ENCODE data around the gene NDUFS8. TPM values are rescaled to one million over a fixed set of nuclear protein-coding genes. Genes with fewer than 3 reads are reported as not detected.

Gene NDUFS8
- total RNA-seq, 1 experiment from 2014 or later, result 166 TPM

GRCh38 chr11:68011051-68011943 is 19.2 kb upstream of the NDUFS8 start:
- intact Hi-C loops (cut with micrococcal nuclease; ENCODE audit: unreplicated experiment), result no loop called here
- Mint-ChIP-seq H3K4me1 (ENCODE audit: low read depth, unreplicated experiment) (peaks cover 77% of the 10 kb centered on the region), H3K27me3 (ENCODE audit: unreplicated experiment) (no peaks in the 10 kb centered on the region), H3K27ac (ENCODE audit: unreplicated experiment) (peak overlapping the region; percentile 97), H3K4me3 (ENCODE audit: low read depth, unreplicated experiment) (peak overlapping the region; percentile 88), H3K36me3 (ENCODE audit: insufficient read depth, unreplicated experiment) (peaks cover 75% of the 10 kb centered on the region), H3K9me3 (ENCODE audit: low read depth, unreplicated experiment) (no peaks in the 10 kb centered on the region)
- BruUV-seq (replicated peaks), result TSS peak; percentile 58
- DNase-seq, result no peak
- CTCF ChIA-PET, result interaction anchor here (1.3 kb wide), 1 partner anchor 55 kb away, joined by 3 read pairs; no protein-coding TSS in a partner anchor
- no peak for TF ChIP-seq CTCF (IDR thresholded peaks at IDR 0.05; ENCODE audit: unreplicated experiment)

GRCh38 chr11:68012044-68012842 is 18.2 kb upstream of the NDUFS8 start:
- Mint-ChIP-seq H3K4me3 (ENCODE audit: low read depth, unreplicated experiment) (peak overlapping the region; percentile 88), H3K27me3 (ENCODE audit: unreplicated experiment) (no peaks in the 10 kb centered on the region), H3K9me3 (ENCODE audit: low read depth, unreplicated experiment) (no peaks in the 10 kb centered on the region), H3K27ac (ENCODE audit: unreplicated experiment) (peak overlapping the region; percentile 97), H3K4me1 (ENCODE audit: low read depth, unreplicated experiment) (peaks cover 86% of the 10 kb centered on the region), H3K36me3 (ENCODE audit: insufficient read depth, unreplicated experiment) (peaks cover 83% of the 10 kb centered on the region)
- BruUV-seq (replicated peaks), result no TSS peak
- DNase-seq, result no peak
- CTCF ChIA-PET, result interaction anchor here (0.6 kb wide), 1 partner anchor 985 kb away, joined by 3 read pairs; no protein-coding TSS in a partner anchor
- intact Hi-C loops (cut with micrococcal nuclease; ENCODE audit: unreplicated experiment), result no loop called here
- TF ChIP-seq CTCF (IDR thresholded peaks at IDR 0.05; ENCODE audit: unreplicated experiment), result no peak

- peaks cover 90% of the 10 kb centered on the region for H3K36me3 Mint-ChIP-seq (ENCODE audit: insufficient read depth, unreplicated experiment)
- H3K9me3 Mint-ChIP-seq (ENCODE audit: low read depth, unreplicated experiment), result no peaks in the 10 kb centered on the region
- H3K4me1 Mint-ChIP-seq (ENCODE audit: low read depth, unreplicated experiment), result peaks cover 94% of the 10 kb centered on the region
- H3K27ac Mint-ChIP-seq (ENCODE audit: unreplicated experiment), result peak overlapping the region; percentile 97
- intact Hi-C loops (cut with micrococcal nuclease; ENCODE audit: unreplicated experiment), result no loop called here
- CTCF ChIA-PET, result interaction anchor here (0.6 to 1.0 kb wide), 5 partner anchors 93 to 986 kb away, joined by 3 to 8 read pairs (median 4); no protein-coding TSS in a partner anchor
- no peak for TF ChIP-seq CTCF (IDR thresholded peaks at IDR 0.05; ENCODE audit: unreplicated experiment)
- BruUV-seq (replicated peaks), result no TSS peak
- peak overlapping the region; percentile 88 for H3K4me3 Mint-ChIP-seq (ENCODE audit: low read depth, unreplicated experiment)
- peak; percentile 91 for DNase-seq
- H3K27me3 Mint-ChIP-seq (ENCODE audit: unreplicated experiment), result no peaks in the 10 kb centered on the region
Measured at GRCh38 chr11:68012843-68013610, 17.5 kb upstream of the NDUFS8 start.

All from Calu3 (cell line).